HG03039 (cell line): ENCODE results near the gene C11orf98.

Source experiments
- ATAC-seq: cut with Tn5 transposase; IDR thresholded peaks from one replicate; pipeline ENCODE4 v1.9.1; 2021; ENCODE audit warnings: mild to moderate bottlenecking, moderate library complexity; ENCODE audit not compliant: unreplicated experiment

Gene C11orf98

DNA sequence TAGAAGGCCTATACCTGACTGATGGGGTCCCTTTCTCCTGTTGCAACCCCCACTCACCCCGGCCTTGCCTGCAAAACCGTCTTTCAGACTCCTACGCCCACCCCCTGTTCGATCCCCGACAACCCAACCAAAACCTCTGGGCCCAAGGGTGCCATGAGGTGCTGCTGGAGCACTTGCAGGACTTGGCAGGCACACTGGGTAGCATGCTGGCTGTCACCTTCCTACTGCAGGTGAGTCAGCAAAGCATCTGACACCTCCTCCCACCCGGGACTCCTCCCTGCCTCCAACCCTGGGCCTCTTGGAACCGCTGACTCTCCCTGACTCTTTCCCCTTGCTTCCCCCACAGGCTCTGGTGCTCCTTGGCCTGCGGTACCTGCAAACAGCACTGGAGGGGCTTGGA is 50.7 kb downstream of the C11orf98 start:
- ATAC-seq, result no peak

DNA sequence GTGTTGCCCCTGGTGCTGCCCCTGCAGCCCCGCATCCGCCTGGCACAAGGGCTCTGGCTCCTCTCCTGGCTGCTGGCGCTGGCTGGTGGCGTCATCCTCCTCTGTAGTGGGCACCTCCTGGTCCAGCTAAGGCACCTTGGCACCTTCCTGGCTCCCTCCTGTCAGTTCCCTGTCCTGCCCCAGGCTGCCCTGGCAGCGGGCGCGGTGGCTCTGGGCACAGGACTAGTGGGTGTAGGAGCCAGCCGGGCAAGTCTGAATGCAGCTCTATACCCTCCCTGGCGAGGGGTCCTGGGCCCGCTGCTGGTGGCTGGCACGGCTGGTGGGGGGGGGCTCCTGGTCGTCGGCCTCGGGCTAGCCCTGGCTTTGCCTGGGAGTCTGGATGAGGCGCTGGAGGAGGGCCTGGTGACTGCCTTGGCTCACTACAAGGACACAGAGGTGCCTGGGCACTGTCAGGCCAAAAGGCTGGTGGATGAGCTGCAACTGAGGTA is 51.7 kb downstream of the C11orf98 start:
- no peak for ATAC-seq
